ENCODE data around the gene P2RX2.

Gene P2RX2

DNA sequence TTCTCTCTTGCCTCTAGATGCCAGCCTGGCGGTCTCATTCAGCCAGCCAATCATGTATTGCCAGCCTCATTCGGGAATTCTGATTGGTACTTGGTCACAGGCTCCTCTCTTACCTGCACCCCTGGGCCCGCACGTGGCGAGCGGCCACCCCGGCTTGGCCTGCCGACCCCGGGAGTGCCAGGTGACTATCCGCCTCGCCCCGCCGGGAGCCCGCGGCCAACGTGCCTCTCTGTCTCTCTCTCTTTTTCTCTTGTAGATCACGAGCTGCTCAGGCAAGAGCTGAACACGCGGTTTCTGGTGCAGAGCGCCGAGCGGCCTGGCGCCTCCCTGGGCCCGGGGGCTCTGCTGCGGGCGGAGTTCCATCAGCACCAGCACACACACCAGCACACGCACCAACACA, 47.5 kb upstream of the P2RX2 start:
- Histone ChIP-seq H4K12ac (ENCODE audit: low read depth, low read length) (no peak overlapping the region), H3K79me1 (ENCODE audit: low read length) (no peaks in the 10 kb centered on the region), H3K4ac (ENCODE audit: low read depth, low read length) (no peak overlapping the region), H4K8ac (ENCODE audit: low read depth, low read length) (no peak overlapping the region), H2AFZ (ENCODE audit: insufficient read depth, low read length, poor library complexity) (no peak overlapping the region), H3K9ac (ENCODE audit: low read length) (no peak overlapping the region), H3K4me2 (ENCODE audit: low read length) (no peak overlapping the region), H3K79me2 (ENCODE audit: control insufficient read depth, insufficient read depth, low read length, poor library complexity) (no peaks in the 10 kb centered on the region), H3K27me3 (ENCODE audit: insufficient read depth, low read length) (no peaks in the 10 kb centered on the region), H3K4me3 (ENCODE audit: low read depth, low read length) (no peak overlapping the region), H3K9me3 (ENCODE audit: insufficient read depth, low read depth, low read length) (peaks cover 4% of the 10 kb centered on the region), H3K18ac (ENCODE audit: low read length) (no peak overlapping the region), H2BK120ac (ENCODE audit: insufficient read depth, low read length, poor library complexity) (no peak overlapping the region), H3K27ac (ENCODE audit: low read depth, low read length) (no peak overlapping the region), H3K36me3 (ENCODE audit: control insufficient read depth in 1 of 2, insufficient read depth in 2 of 2, low read length in 2 of 2) (peaks cover 56 to 72% of the 10 kb centered on the region in 2 experiments), H2BK5ac (ENCODE audit: low read depth, low read length, poor library complexity) (no peak overlapping the region), H3K23ac (ENCODE audit: low read length) (no peak overlapping the region), H2BK12ac (ENCODE audit: low read length) (no peak overlapping the region), H3K4me1 (ENCODE audit: control insufficient read depth in 1 of 2, insufficient read depth in 2 of 2, low read length in 2 of 2) (no peaks in the 10 kb centered on the region), H3K14ac (ENCODE audit: low read length) (no peak overlapping the region), H4K91ac (ENCODE audit: low read depth, low read length) (no peak overlapping the region), H2AK5ac (ENCODE audit: low read length) (no peak overlapping the region)
- WGBS (ENCODE audit: extremely low coverage, insufficient coverage, insufficient read length) = no CpG with 5 or more reads among the region's 27 CpGs
- no peak for DNase-seq

DNA sequence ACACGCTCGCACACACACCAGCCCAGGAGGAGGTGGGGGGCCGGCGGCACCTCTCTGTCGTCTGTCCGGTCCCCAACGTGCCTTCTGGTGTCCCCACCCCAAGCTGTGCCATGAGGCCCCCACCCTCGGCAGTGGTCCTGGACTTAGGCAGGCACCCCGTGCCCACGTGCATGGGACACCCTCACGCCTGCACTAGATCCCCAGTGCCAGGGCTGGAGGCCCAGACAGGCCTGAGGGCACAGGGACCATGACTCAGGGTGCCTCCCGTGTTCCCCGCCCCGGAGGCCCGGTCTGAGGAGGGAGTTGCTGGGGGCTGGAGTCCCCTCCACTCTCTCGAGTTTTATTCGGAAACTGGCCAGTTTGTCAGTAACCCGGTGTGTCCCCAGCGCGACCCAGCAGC, 47.0 kb upstream of the P2RX2 start:
- H3K14ac ChIP-seq (ENCODE audit: low read length) = no peak overlapping the region
- H3K4ac ChIP-seq (ENCODE audit: low read depth, low read length) = no peak overlapping the region
- H4K12ac ChIP-seq (ENCODE audit: low read depth, low read length) = no peak overlapping the region
- H3K4me1 ChIP-seq (ENCODE audit: control insufficient read depth in 1 of 2, insufficient read depth in 2 of 2, low read length in 2 of 2) = no peaks in the 10 kb centered on the region
- no peaks in the 10 kb centered on the region for H3K79me1 ChIP-seq (ENCODE audit: low read length)
- no peak overlapping the region for H3K18ac ChIP-seq (ENCODE audit: low read length)
- H4K8ac ChIP-seq (ENCODE audit: low read depth, low read length) = no peak overlapping the region
- H3K4me2 ChIP-seq (ENCODE audit: low read length) = no peak overlapping the region
- peaks cover 59 to 72% of the 10 kb centered on the region in 2 experiments for H3K36me3 ChIP-seq (ENCODE audit: control insufficient read depth in 1 of 2, insufficient read depth in 2 of 2, low read length in 2 of 2)
- H2BK12ac ChIP-seq (ENCODE audit: low read length) = no peak overlapping the region
- H3K79me2 ChIP-seq (ENCODE audit: control insufficient read depth, insufficient read depth, low read length, poor library complexity) = no peaks in the 10 kb centered on the region
- H4K91ac ChIP-seq (ENCODE audit: low read depth, low read length) = no peak overlapping the region
- no peak overlapping the region for H2AK5ac ChIP-seq (ENCODE audit: low read length)
- no peak overlapping the region for H3K27ac ChIP-seq (ENCODE audit: low read depth, low read length)
- H2BK120ac ChIP-seq (ENCODE audit: insufficient read depth, low read length, poor library complexity) = no peak overlapping the region
- peak; percentile 42 to 46 for DNase-seq
- H3K4me3 ChIP-seq (ENCODE audit: low read depth, low read length) = no peak overlapping the region
- H3K27me3 ChIP-seq (ENCODE audit: insufficient read depth, low read length) = no peaks in the 10 kb centered on the region
- no peak overlapping the region for H3K23ac ChIP-seq (ENCODE audit: low read length)
- H2BK5ac ChIP-seq (ENCODE audit: low read depth, low read length, poor library complexity) = no peak overlapping the region
- peaks cover 2% of the 10 kb centered on the region for H3K9me3 ChIP-seq (ENCODE audit: insufficient read depth, low read depth, low read length)
- no peak overlapping the region for H2AFZ ChIP-seq (ENCODE audit: insufficient read depth, low read length, poor library complexity)
- no peak overlapping the region for H3K9ac ChIP-seq (ENCODE audit: low read length)
- no CpG with 5 or more reads among the region's 20 CpGs for WGBS (ENCODE audit: extremely low coverage, insufficient coverage, insufficient read length)

- Histone ChIP-seq H3K4me2 (ENCODE audit: low read length) (no peak overlapping the region), H2BK12ac (ENCODE audit: low read length) (no peak overlapping the region), H4K8ac (ENCODE audit: low read depth, low read length) (no peak overlapping the region), H2AK5ac (ENCODE audit: low read length) (no peak overlapping the region), H3K27ac (ENCODE audit: low read depth, low read length) (no peak overlapping the region), H3K4ac (ENCODE audit: low read depth, low read length) (no peak overlapping the region), H3K9me3 (ENCODE audit: insufficient read depth, low read depth, low read length) (peaks cover 1% of the 10 kb centered on the region), H3K9ac (ENCODE audit: low read length) (no peak overlapping the region), H3K79me2 (ENCODE audit: control insufficient read depth, insufficient read depth, low read length, poor library complexity) (no peaks in the 10 kb centered on the region), H3K18ac (ENCODE audit: low read length) (no peak overlapping the region), H3K27me3 (ENCODE audit: insufficient read depth, low read length) (no peaks in the 10 kb centered on the region), H2BK5ac (ENCODE audit: low read depth, low read length, poor library complexity) (no peak overlapping the region), H4K91ac (ENCODE audit: low read depth, low read length) (no peak overlapping the region), H3K4me1 (ENCODE audit: control insufficient read depth in 1 of 2, insufficient read depth in 2 of 2, low read length in 2 of 2) (no peaks in the 10 kb centered on the region), H3K14ac (ENCODE audit: low read length) (no peak overlapping the region), H4K12ac (ENCODE audit: low read depth, low read length) (no peak overlapping the region), H3K36me3 (ENCODE audit: control insufficient read depth in 1 of 2, insufficient read depth in 2 of 2, low read length in 2 of 2) (peaks cover 64 to 74% of the 10 kb centered on the region in 2 experiments), H2AFZ (ENCODE audit: insufficient read depth, low read length, poor library complexity) (no peak overlapping the region), H3K79me1 (ENCODE audit: low read length) (no peaks in the 10 kb centered on the region), H3K4me3 (ENCODE audit: low read depth, low read length) (no peak overlapping the region), H2BK120ac (ENCODE audit: insufficient read depth, low read length, poor library complexity) (no peak overlapping the region), H3K23ac (ENCODE audit: low read length) (no peak overlapping the region)
- WGBS (ENCODE audit: extremely low coverage, insufficient coverage, insufficient read length) = no CpG with 5 or more reads among the region's 26 CpGs
- DNase-seq = peak; percentile 87
Observed at GRCh38 chr12:132572106-132572505, 46.5 kb upstream of the P2RX2 start.

GRCh38 chr12:132572801-132573760, 45.5 kb upstream of the P2RX2 start:
- Histone ChIP-seq H4K91ac (ENCODE audit: low read depth, low read length) (no peak overlapping the region), H3K27me3 (ENCODE audit: insufficient read depth, low read length) (no peaks in the 10 kb centered on the region), H3K36me3 (ENCODE audit: control insufficient read depth in 1 of 2, insufficient read depth in 2 of 2, low read length in 2 of 2) (peaks cover 62 to 76% of the 10 kb centered on the region in 2 experiments), H2AFZ (ENCODE audit: insufficient read depth, low read length, poor library complexity) (no peak overlapping the region), H2AK5ac (ENCODE audit: low read length) (no peak overlapping the region), H3K4me3 (ENCODE audit: low read depth, low read length) (no peak overlapping the region), H3K23ac (ENCODE audit: low read length) (no peak overlapping the region), H3K27ac (ENCODE audit: low read depth, low read length) (no peak overlapping the region), H2BK5ac (ENCODE audit: low read depth, low read length, poor library complexity) (no peak overlapping the region), H3K79me1 (ENCODE audit: low read length) (no peaks in the 10 kb centered on the region), H4K12ac (ENCODE audit: low read depth, low read length) (no peak overlapping the region), H3K4me2 (ENCODE audit: low read length) (no peak overlapping the region), H3K14ac (ENCODE audit: low read length) (no peak overlapping the region), H3K18ac (ENCODE audit: low read length) (no peak overlapping the region), H2BK12ac (ENCODE audit: low read length) (no peak overlapping the region), H3K4me1 (ENCODE audit: control insufficient read depth in 1 of 2, insufficient read depth in 2 of 2, low read length in 2 of 2) (no peaks in the 10 kb centered on the region), H3K9ac (ENCODE audit: low read length) (no peak overlapping the region), H2BK120ac (ENCODE audit: insufficient read depth, low read length, poor library complexity) (no peak overlapping the region), H3K4ac (ENCODE audit: low read depth, low read length) (no peak overlapping the region), H3K79me2 (ENCODE audit: control insufficient read depth, insufficient read depth, low read length, poor library complexity) (no peaks in the 10 kb centered on the region), H3K9me3 (ENCODE audit: insufficient read depth, low read depth, low read length) (peaks cover 1% of the 10 kb centered on the region), H4K8ac (ENCODE audit: low read depth, low read length) (no peak overlapping the region)
- DNase-seq = no peak
- no CpG with 5 or more reads among the region's 36 CpGs for WGBS (ENCODE audit: extremely low coverage, insufficient coverage, insufficient read length)
